Ascending aorta (tissue), 2 donors: ENCODE results near the gene CES2. TPM values are rescaled to one million over a fixed set of nuclear protein-coding genes. Genes with fewer than 3 reads are reported as not detected.

Experiments
- DNase-seq, 2 donors: peaks; one replicate each; pipeline ENCODE4 v3.0.0-alpha.2; 2019; ENCODE audit warnings: low spot score in 2 of 2
- H3K27ac ChIP-seq, 2 donors: fragments of 200-600 bp; sonication (generic); one replicate each; pipeline ENCODE4 v1.5.1; 2016 to 2017; ENCODE audit warnings: mild to moderate bottlenecking in 1 of 2
- H3K27me3 ChIP-seq: fragments of 200-600 bp; sonication (generic); one replicate; pipeline ENCODE4 v1.5.1; 2017
- H3K36me3 ChIP-seq, 2 donors: fragments of 200-600 bp; sonication (generic); one replicate each; pipeline ENCODE4 v1.5.1; 2016
- H3K4me1 ChIP-seq, 2 donors: fragments of 200-600 bp; sonication (generic); one replicate each; pipeline ENCODE4 v1.5.1; 2016 to 2017; ENCODE audit warnings: mild to moderate bottlenecking in 1 of 2
- H3K4me3 ChIP-seq, 2 donors: fragments of 200-600 bp; sonication (generic); one replicate each; pipeline ENCODE4 v1.5.1; 2016 to 2017; ENCODE audit warnings: mild to moderate bottlenecking in 1 of 2
- H3K9me3 ChIP-seq, 2 donors: fragments of 200-600 bp; sonication (generic); one replicate each; pipeline ENCODE4 v1.5.1; 2016
- intact Hi-C: fragments of 100-400 bp; cut with DNase I; formaldehyde crosslinking; loops from one replicate; pipeline ENCODE4 v1.15.1; 2023
- total RNA-seq: library from RNA; depleted of rRNA; stranded (reverse); fragments of >200 nt; gene quantifications from one replicate; pipeline ENCODE4 v1.1.0, GENCODE V29; 2016
- TF ChIP-seq, protein P1 (sequence below), 3 experiments: fragments of 200-600 bp in 2 of 3; fragments of 450-650 bp in 1 of 3; sonication (generic) in 2 of 3; IDR thresholded peaks; one replicate each; pipeline ENCODE4 v1.5.1; 2016 to 2019; ENCODE audit warnings: antibody characterized with exemption in 3 of 3, mild to moderate bottlenecking in 1 of 3, moderate library complexity in 1 of 3

CES2 gene
- total RNA-seq, 1 donor from 2014 or later, result 40.0 TPM

DNA sequence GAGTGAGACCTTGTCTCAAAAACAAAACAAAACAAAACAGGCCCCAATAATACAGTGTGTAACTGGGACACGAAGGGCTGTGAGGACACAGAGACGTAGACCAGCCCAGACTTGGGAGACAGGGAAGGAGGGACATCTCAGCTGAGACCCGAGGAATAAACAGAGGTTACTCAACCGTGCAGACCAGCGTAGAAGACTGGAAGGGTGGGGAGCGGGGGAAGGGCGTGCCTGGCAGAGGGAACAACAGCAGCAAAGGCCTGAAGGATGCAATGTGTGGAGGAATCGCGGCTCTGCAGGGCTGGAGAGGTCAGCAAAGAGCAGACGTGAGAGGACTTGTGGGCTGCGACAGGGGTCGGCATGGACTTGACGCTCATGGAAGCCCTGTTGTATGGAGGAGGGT lies 41.4 kb downstream of the CES2 start:
- Histone ChIP-seq H3K4me3 (no peak overlapping the region), H3K27me3 (no peaks in the 10 kb centered on the region), H3K4me1 (peaks cover 0 to 7% of the 10 kb centered on the region in 2 donors), H3K36me3 (no peaks in the 10 kb centered on the region), H3K27ac (no peak overlapping the region), H3K9me3 (no peaks in the 10 kb centered on the region)
- TF ChIP-seq, protein P1, sequence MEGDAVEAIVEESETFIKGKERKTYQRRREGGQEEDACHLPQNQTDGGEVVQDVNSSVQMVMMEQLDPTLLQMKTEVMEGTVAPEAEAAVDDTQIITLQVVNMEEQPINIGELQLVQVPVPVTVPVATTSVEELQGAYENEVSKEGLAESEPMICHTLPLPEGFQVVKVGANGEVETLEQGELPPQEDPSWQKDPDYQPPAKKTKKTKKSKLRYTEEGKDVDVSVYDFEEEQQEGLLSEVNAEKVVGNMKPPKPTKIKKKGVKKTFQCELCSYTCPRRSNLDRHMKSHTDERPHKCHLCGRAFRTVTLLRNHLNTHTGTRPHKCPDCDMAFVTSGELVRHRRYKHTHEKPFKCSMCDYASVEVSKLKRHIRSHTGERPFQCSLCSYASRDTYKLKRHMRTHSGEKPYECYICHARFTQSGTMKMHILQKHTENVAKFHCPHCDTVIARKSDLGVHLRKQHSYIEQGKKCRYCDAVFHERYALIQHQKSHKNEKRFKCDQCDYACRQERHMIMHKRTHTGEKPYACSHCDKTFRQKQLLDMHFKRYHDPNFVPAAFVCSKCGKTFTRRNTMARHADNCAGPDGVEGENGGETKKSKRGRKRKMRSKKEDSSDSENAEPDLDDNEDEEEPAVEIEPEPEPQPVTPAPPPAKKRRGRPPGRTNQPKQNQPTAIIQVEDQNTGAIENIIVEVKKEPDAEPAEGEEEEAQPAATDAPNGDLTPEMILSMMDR (IDR thresholded peaks at IDR 0.05), result no peak
- no peak for DNase-seq
- intact Hi-C loops, result loop anchor here (1.0 to 5.0 kb wide), 3 partner anchors 131 to 209 kb away; partner anchors contain the start of gene PHAF1

DNA sequence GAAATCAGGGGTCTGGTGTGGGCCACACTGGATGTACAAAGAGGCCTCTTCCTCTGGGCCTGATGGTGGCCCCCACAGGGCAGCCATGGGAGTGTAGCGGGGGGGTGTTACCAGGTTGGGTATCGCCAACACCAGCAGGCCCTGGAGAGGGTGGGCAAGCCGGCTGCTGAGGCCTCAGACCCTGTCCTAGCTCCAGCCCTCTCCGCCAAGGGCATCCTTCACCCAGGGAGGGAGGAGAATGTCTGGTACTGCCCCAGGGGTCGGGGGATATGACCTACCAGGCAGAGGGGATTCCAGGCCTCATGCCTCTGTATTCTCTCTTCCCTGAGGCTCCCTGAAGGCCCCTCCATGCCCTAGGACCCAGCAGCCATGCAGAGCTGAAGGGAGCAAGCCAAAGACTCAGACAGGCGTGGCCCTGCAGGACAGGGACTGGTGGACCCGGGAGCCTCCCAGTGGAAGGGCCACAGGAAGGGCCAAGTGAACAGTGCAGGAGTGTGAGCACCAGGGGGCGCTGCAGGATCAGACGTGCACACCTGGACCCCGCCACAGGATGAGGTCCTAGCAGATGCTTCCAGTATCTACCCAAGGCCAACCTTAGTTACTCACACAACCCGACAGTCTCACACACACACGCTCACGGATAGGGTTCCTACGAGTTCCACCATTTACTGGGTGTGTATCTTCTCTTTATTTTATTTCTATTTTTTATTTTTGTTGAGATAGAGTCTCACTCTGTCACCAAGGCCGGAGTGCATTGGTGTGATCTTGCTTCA lies 42.2 kb downstream of the CES2 start:
- H3K4me1 ChIP-seq, result peaks cover 0 to 7% of the 10 kb centered on the region in 2 donors
- H3K4me3 ChIP-seq, result no peak overlapping the region
- H3K9me3 ChIP-seq, result no peaks in the 10 kb centered on the region
- H3K36me3 ChIP-seq, result no peaks in the 10 kb centered on the region
- TF ChIP-seq, protein P1 (IDR thresholded peaks at IDR 0.05), result peak; percentile 95 to 99 (median 97)
- no peaks in the 10 kb centered on the region for H3K27me3 ChIP-seq
- no peak overlapping the region for H3K27ac ChIP-seq
- intact Hi-C loops, result loop anchor here (1.0 to 5.0 kb wide), 5 partner anchors 37 to 208 kb away; partner anchors contain the start of genes CBFB and PHAF1
- peak; percentile 35 to 92 for DNase-seq

DNA sequence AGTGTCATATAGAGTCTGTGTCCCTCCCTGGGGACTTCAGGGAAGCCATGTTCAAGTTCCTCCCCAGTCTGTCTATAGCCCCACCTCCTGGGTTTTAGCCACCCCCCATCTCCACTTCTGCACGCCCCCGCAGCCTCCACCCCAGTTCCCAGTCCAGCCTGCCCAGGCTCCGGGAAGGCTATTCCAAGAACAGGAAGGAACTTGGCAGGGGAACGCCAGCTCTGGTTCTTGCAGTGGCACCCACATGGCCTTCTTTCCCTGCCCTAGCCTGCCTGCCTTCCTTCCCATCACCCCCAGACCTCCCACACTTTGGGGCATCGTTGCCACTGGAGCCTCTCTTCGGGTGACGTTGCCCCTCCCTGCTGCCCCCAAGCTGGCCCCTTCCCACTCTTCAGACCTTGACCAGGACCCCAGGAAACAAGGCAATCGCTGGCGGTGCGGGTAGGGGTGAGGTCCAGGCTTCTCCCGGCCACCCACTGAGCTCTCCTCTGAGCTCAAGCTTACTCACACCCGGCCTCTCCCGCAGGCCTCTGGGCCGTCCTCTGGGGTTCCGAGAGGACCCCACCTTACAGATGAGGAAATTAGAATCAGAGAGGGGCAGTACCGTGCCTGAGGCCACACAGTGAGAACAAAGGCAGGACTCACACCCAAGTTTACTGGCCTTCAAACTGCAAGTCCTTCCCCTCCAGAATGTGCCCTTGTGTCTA lies 43.8 kb downstream of the CES2 start:
- Histone ChIP-seq H3K36me3 (no peaks in the 10 kb centered on the region), H3K27me3 (no peaks in the 10 kb centered on the region), H3K4me3 (no peak overlapping the region), H3K27ac (peak overlapping the region in 1 of 2 donors; percentile 1), H3K9me3 (no peaks in the 10 kb centered on the region), H3K4me1 (peaks cover 0 to 7% of the 10 kb centered on the region in 2 donors)
- intact Hi-C loops, result loop anchor here (2.0 to 5.0 kb wide), 3 partner anchors 36 to 128 kb away; partner anchors contain the start of genes CBFB and PHAF1
- TF ChIP-seq, protein P1 (IDR thresholded peaks at IDR 0.05), result no peak
- DNase-seq, result peak in 1 of 2 donors; percentile 85

DNA sequence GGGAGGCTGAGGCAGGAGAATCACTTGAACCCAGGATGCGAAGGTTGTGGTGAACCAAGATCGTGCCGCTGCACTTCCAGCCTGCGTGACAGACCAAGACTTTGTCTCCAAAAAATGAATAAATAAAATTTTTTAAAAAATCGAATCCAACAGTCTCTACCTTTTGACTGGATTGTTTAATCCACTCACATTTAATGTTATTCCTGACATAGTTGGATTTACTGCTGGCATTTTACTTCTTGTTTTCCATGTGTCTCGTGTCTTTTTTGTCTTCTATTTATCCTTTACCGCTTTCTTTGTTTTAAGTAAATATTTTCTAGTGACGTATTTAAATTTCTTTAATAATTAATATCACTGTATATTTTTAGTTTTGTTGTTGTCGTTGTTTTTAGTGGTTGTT lies 47.7 kb downstream of the CES2 start:
- Histone ChIP-seq H3K36me3 (no peaks in the 10 kb centered on the region), H3K9me3 (no peaks in the 10 kb centered on the region), H3K27me3 (no peaks in the 10 kb centered on the region), H3K27ac (no peak overlapping the region), H3K4me1 (peaks cover 0 to 7% of the 10 kb centered on the region in 2 donors), H3K4me3 (no peak overlapping the region)
- no peak for DNase-seq
- intact Hi-C loops, result no loop called here
- TF ChIP-seq, protein P1 (IDR thresholded peaks at IDR 0.05), result no peak

DNA sequence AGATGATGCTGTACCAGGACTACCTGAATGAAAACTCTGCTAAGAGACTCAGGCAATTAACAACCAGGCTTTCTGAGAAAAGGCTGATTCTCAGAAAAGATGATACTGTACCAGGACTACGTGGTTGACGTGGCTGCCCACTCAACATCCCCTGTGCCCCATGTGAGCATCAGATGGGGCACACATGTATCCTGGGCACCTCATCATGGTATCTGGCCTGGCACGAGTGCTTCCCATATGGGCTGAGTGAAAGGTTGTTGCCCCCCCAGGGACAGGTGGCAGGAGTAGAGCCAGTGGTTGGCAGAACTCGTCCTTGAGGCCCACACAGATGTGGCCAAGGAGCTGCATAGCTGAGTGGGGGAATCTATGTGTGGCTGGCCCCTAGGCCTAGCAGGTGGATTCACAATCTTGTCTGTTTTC lies 49.6 kb downstream of the CES2 start:
- TF ChIP-seq, protein P1 (IDR thresholded peaks at IDR 0.05), result no peak

More for the DNA sequence above, 49.6 kb downstream of the CES2 start:
- Histone ChIP-seq H3K36me3 (no peaks in the 10 kb centered on the region), H3K4me1 (no peaks in the 10 kb centered on the region), H3K27me3 (no peaks in the 10 kb centered on the region), H3K27ac (no peak overlapping the region), H3K4me3 (no peak overlapping the region), H3K9me3 (no peaks in the 10 kb centered on the region)
- no peak for DNase-seq
- intact Hi-C loops, result no loop called here
